CD4-positive, alpha-beta memory T cell (primary cell): ENCODE results near the gene UNC93A. TPM values are rescaled to one million over a fixed set of nuclear protein-coding genes. Genes with fewer than 3 reads are reported as not detected.
"Not testable (repeated sequence)": the region's sequence is repeated elsewhere in the genome, so short reads cannot be mapped to it uniquely, and the experiment has no call there.

Source experiments
- CTCF ChIA-PET: fragments of 350-600 bp; sonication (Branson Sonifier 250); formaldehyde crosslinking; loops from one replicate; lab custom pipeline; 2021; ENCODE audit warnings: inconsistent platforms; ENCODE audit not compliant: partially characterized antibody; lab: Charles Lee
- POLR2A ChIA-PET: fragments of 350-600 bp; sonication (Branson Sonifier 250); formaldehyde crosslinking; loops from one replicate; lab custom pipeline; 2021; ENCODE audit not compliant: partially characterized antibody; lab: Charles Lee
- DNase-seq, 5 donors: peaks; one replicate each; pipeline versions ENCODE4 v3.0.0 to v3.0.0-alpha.2; 2020 to 2022; ENCODE audit warnings: mixed read lengths in 1 of 5
- H3K27ac ChIP-seq: one replicate; pipeline ENCODE4 v1.7.0; 2013; ENCODE audit warnings: low read depth, low read length
- H3K27me3 ChIP-seq: 2 replicates; pipeline ENCODE4 v1.7.0; 2013; ENCODE audit warnings: mild to moderate bottlenecking, low read length, moderate library complexity; ENCODE audit not compliant: insufficient read depth
- H3K36me3 ChIP-seq: 2 replicates; pipeline ENCODE4 v1.7.0; 2013; ENCODE audit warnings: mild to moderate bottlenecking, low read length, moderate library complexity; ENCODE audit not compliant: insufficient read depth
- H3K4me1 ChIP-seq: 2 replicates; pipeline ENCODE4 v1.7.0; 2013; ENCODE audit warnings: mild to moderate bottlenecking, low read length, moderate library complexity; ENCODE audit not compliant: insufficient read depth
- H3K4me3 ChIP-seq, 2 donors: one replicate each; pipeline ENCODE4 v1.7.0; 2013; ENCODE audit warnings: low read length in 2 of 2, mild to moderate bottlenecking in 1 of 2
- H3K9me3 ChIP-seq, 2 donors: one replicate each; pipeline ENCODE4 v1.7.0; 2013; ENCODE audit warnings: low read length in 2 of 2, control low read depth in 1 of 2; ENCODE audit not compliant: control insufficient read depth in 1 of 2
- H3K27ac Mint-ChIP-seq, 7 donors: one replicate each; pipeline ENCODE4 v1.8.0; 2020 to 2021; ENCODE audit warnings: mixed read lengths in 7 of 7, mild to moderate bottlenecking in 6 of 7, inconsistent platforms in 3 of 7, moderate library complexity in 3 of 7
- H3K27me3 Mint-ChIP-seq, 2 donors: one replicate each; pipeline ENCODE4 v1.8.0; 2020 to 2021; ENCODE audit warnings: mixed read lengths in 2 of 2
- H3K36me3 Mint-ChIP-seq, 2 donors: one replicate each; pipeline ENCODE4 v1.8.0; 2020 to 2021; ENCODE audit warnings: mixed read lengths in 2 of 2, inconsistent platforms in 1 of 2, mild to moderate bottlenecking in 1 of 2
- H3K4me1 Mint-ChIP-seq, 4 donors: one replicate each; pipeline ENCODE4 v1.8.0; 2020 to 2021; ENCODE audit warnings: mixed read lengths in 4 of 4, mild to moderate bottlenecking in 1 of 4
- H3K4me3 Mint-ChIP-seq, 8 donors: one replicate each; pipeline ENCODE4 v1.8.0; 2020 to 2021; ENCODE audit warnings: mixed read lengths in 8 of 8, mild to moderate bottlenecking in 7 of 8, moderate library complexity in 6 of 8, inconsistent platforms in 3 of 8
- H3K9me3 Mint-ChIP-seq, 8 donors: one replicate each; pipeline ENCODE4 v1.8.0; 2020 to 2021; ENCODE audit warnings: mixed read lengths in 8 of 8, mild to moderate bottlenecking in 5 of 8, inconsistent platforms in 3 of 8, moderate library complexity in 1 of 8
- intact Hi-C: fragments of 100-400 bp; cut with micrococcal nuclease; formaldehyde crosslinking; loops from one replicate; pipeline ENCODE4 v1.15.1; 2023
- polyA plus RNA-seq, 2 donors: library from polyadenylated mRNA; unstranded; fragments of 300-500 nt; fragmentation: Illumina TruSeq; gene quantifications; one replicate each; pipeline ENCODE4 v1.2.3, GENCODE V29; 2021
- total RNA-seq, 2 experiments: library from RNA; stranded (reverse); gene quantifications; one replicate each; pipeline ENCODE4 v1.2.3, GENCODE V29; 2021

Gene UNC93A
- total and polyA plus RNA-seq, 4 experiments from 2014 or later: not detected

GRCh38 chr6:167245591-167245990 lies 45.5 kb upstream of the UNC93A start:
- no peak for DNase-seq
- intact Hi-C loops: no loop called here
- no peaks in the 10 kb centered on the region for H3K36me3 Mint-ChIP-seq
- H3K27ac ChIP-seq: no peak overlapping the region
- no peaks in the 10 kb centered on the region for H3K9me3 ChIP-seq
- H3K27ac Mint-ChIP-seq: no peak overlapping the region
- peaks cover 0 to 2% (median 0%) of the 10 kb centered on the region in 8 donors for H3K9me3 Mint-ChIP-seq
- ChIA-PET CTCF (no interaction called here), POLR2A (no interaction called here)
- peaks cover 0 to 2% (median 0%) of the 10 kb centered on the region in 4 donors for H3K4me1 Mint-ChIP-seq
- no peak overlapping the region for H3K4me3 Mint-ChIP-seq
- H3K27me3 ChIP-seq: no peaks in the 10 kb centered on the region
- H3K4me3 ChIP-seq: no peak overlapping the region
- H3K4me1 ChIP-seq: no peaks in the 10 kb centered on the region
- H3K36me3 ChIP-seq: no peaks in the 10 kb centered on the region
- peaks cover 2 to 5% of the 10 kb centered on the region in 2 donors for H3K27me3 Mint-ChIP-seq

GRCh38 chr6:167247814-167248595 lies 43.1 kb upstream of the UNC93A start:
- Histone ChIP-seq H3K9me3 (no peaks in the 10 kb centered on the region), H3K36me3 (no peaks in the 10 kb centered on the region), H3K4me3 (no peak overlapping the region), H3K4me1 (no peaks in the 10 kb centered on the region), H3K27ac (no peak overlapping the region), H3K27me3 (no peaks in the 10 kb centered on the region)
- DNase-seq: no peak
- ChIA-PET CTCF (no interaction called here), POLR2A (no interaction called here)
- H3K4me1 Mint-ChIP-seq: no peaks in the 10 kb centered on the region
- H3K36me3 Mint-ChIP-seq: no peaks in the 10 kb centered on the region
- no peak overlapping the region for H3K27ac Mint-ChIP-seq
- peaks cover 4 to 10% of the 10 kb centered on the region in 2 donors for H3K27me3 Mint-ChIP-seq
- intact Hi-C loops: no loop called here
- no peak overlapping the region for H3K4me3 Mint-ChIP-seq
- peaks cover 0 to 2% (median 0%) of the 10 kb centered on the region in 8 donors for H3K9me3 Mint-ChIP-seq

- H3K27ac Mint-ChIP-seq, H3K4me1 ChIP-seq, H3K36me3 ChIP-seq, H3K4me3 ChIP-seq, H3K27me3 ChIP-seq, H3K36me3 Mint-ChIP-seq, DNase-seq, H3K4me1 Mint-ChIP-seq, intact Hi-C loops, H3K9me3 Mint-ChIP-seq, H3K9me3 ChIP-seq, H3K4me3 Mint-ChIP-seq, CTCF ChIA-PET, H3K27ac ChIP-seq, POLR2A ChIA-PET: not testable (repeated sequence)
- peaks cover 7 to 10% of the 10 kb centered on the region in 2 donors for H3K27me3 Mint-ChIP-seq
These were observed 42.1 kb upstream of the UNC93A start for GRCh38 chr6:167248878-167249455.

DNA sequence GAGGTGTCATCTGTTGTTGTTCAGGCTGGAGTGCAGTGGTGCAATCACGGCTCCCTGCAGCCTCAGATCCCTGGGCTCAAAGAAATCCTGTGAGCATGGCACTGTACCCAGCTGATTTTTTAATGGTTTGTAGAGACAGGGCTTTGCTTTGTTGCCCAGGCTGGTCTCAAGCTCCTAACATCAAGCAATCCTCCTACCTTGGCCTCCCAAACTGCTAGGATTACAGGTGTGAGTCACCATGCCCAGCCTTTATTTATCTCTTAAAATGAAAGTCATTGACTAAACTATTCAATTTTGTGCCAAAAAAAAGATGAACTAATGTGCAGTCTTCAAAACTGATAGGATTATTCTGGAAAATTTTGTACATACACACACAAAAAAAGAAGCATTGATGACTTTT lies 38.8 kb upstream of the UNC93A start:
- Histone ChIP-seq H3K4me1 (no peaks in the 10 kb centered on the region), H3K36me3 (no peaks in the 10 kb centered on the region), H3K27me3 (no peaks in the 10 kb centered on the region), H3K27ac (no peak overlapping the region), H3K9me3 (no peaks in the 10 kb centered on the region), H3K4me3 (no peak overlapping the region)
- ChIA-PET CTCF (no interaction called here), POLR2A (no interaction called here)
- Mint-ChIP-seq H3K27me3 (peaks cover 7 to 19% of the 10 kb centered on the region in 2 donors), H3K9me3 (peaks cover 0 to 14% (median 5%) of the 10 kb centered on the region in 8 donors), H3K4me1 (no peaks in the 10 kb centered on the region), H3K27ac (no peak overlapping the region), H3K4me3 (no peak overlapping the region), H3K36me3 (no peaks in the 10 kb centered on the region)
- intact Hi-C loops: no loop called here
- DNase-seq: no peak

DNA sequence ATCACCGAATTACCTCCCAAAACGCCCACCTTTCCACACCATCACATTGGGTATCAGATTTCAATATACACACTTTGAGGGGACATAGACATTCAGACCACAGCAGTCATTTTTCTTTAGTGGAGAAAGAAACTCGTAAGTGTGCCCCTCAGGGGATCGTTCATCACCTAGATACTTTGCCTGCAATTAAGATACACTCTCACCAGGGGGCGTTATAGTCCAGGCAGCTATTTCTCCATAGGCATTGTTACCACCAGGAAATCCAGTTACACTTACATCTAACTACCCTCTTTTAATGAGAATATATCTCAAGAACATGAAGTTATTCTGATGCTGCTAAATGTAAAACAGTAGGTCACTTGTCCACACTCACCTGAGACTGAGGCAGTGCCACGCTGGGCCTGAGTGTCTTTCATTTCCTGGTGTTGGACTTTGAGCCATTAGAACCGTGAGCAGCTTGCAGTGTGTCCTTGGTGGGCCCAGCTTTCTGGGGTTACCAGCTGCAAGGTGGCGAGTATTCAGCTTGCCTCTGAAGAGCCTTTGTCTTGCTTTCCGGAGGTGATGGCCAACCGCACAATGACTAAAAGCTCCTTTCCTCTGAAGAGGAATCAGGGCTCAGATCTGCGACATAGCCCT lies 35.1 kb upstream of the UNC93A start:
- Histone ChIP-seq H3K27me3 (no peaks in the 10 kb centered on the region), H3K36me3 (no peaks in the 10 kb centered on the region), H3K4me1 (no peaks in the 10 kb centered on the region), H3K4me3 (no peak overlapping the region), H3K9me3 (no peaks in the 10 kb centered on the region), H3K27ac (no peak overlapping the region)
- no peak overlapping the region for H3K4me3 Mint-ChIP-seq
- ChIA-PET CTCF (no interaction called here), POLR2A (no interaction called here)
- H3K9me3 Mint-ChIP-seq: peaks cover 0 to 14% (median 5%) of the 10 kb centered on the region in 8 donors
- no peaks in the 10 kb centered on the region for H3K36me3 Mint-ChIP-seq
- H3K27me3 Mint-ChIP-seq: peaks cover 16 to 34% of the 10 kb centered on the region in 2 donors
- DNase-seq: no peak
- no peaks in the 10 kb centered on the region for H3K4me1 Mint-ChIP-seq
- no peak overlapping the region for H3K27ac Mint-ChIP-seq
- intact Hi-C loops: no loop called here

- H3K27ac Mint-ChIP-seq: no peak overlapping the region
- no peak for DNase-seq
- CTCF ChIA-PET: no interaction called here
- peaks cover 21 to 40% of the 10 kb centered on the region in 2 donors for H3K27me3 Mint-ChIP-seq
- no peak overlapping the region for H3K27ac ChIP-seq
- no peak overlapping the region for H3K4me3 Mint-ChIP-seq
- no peaks in the 10 kb centered on the region for H3K4me1 ChIP-seq
- no peaks in the 10 kb centered on the region for H3K36me3 ChIP-seq
- H3K9me3 Mint-ChIP-seq: peaks cover 0 to 19% (median 9%) of the 10 kb centered on the region in 8 donors
- no peaks in the 10 kb centered on the region for H3K27me3 ChIP-seq
- no peaks in the 10 kb centered on the region for H3K9me3 ChIP-seq
- POLR2A ChIA-PET: no interaction called here
- H3K4me3 ChIP-seq: no peak overlapping the region
- H3K36me3 Mint-ChIP-seq: no peaks in the 10 kb centered on the region
- intact Hi-C loops: no loop called here
- H3K4me1 Mint-ChIP-seq: no peaks in the 10 kb centered on the region
These were observed 32.5 kb upstream of the UNC93A start for GRCh38 chr6:167258646-167259045.

DNA sequence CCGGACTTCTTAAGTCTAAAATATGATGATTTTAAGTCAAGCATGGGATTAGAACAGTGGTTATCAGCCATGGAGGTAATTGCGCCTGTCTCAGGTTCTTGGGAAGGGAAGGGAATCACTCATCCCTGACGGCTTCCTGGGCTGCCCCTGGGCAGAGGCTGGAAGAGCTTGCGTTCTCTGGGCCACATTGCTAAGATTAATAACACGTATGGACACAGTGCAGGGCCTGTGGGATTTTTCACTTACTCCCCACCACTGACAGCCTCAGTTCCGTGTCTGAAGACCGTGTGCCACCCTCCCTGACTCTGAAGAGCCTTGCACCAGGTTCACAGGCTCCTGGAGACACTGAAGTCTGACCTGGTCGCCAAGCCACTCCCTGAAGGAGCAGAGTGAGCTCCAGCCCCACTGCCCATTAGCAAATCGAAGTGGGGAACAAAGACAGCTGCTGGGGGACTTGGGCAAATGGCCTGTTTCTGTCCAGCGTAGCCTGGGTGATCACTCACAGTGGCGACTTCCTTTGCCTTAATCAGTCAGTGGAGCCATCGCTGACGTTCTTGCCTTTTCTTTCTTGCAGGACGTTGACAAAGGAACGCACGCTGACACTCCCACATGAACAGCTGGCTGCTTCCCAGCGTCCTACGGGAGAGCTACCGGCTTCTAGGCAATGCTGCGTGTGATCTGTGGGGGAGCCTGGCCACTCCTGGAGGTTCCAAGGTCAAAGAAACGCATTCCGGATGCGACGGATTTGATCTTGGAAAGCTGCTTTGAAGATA lies 24.9 kb upstream of the UNC93A start:
- H3K36me3 ChIP-seq, H3K9me3 Mint-ChIP-seq, H3K9me3 ChIP-seq, DNase-seq, H3K4me1 ChIP-seq, H3K4me1 Mint-ChIP-seq, H3K36me3 Mint-ChIP-seq, H3K4me3 ChIP-seq, intact Hi-C loops, H3K27ac Mint-ChIP-seq, H3K4me3 Mint-ChIP-seq, POLR2A ChIA-PET, H3K27me3 ChIP-seq, H3K27ac ChIP-seq: not testable (repeated sequence)
- CTCF ChIA-PET: interaction anchor here (1.0 kb wide), 1 partner anchor 93 kb away, joined by 3 read pairs; no protein-coding TSS in a partner anchor
- H3K27me3 Mint-ChIP-seq: peaks cover 19 to 23% of the 10 kb centered on the region in 2 donors
